ENCODE measurements around the gene SVEP1.

GRCh38 chr9:110327716-110328115 is 251.8 kb downstream of the SVEP1 start:
- TF ChIP-seq CTCF (IDR thresholded peaks at IDR 0.05; ENCODE audit: borderline replicate concordance, extremely low read depth, low read length, poor library complexity, severe bottlenecking), result no peak
- TF ChIP-seq EZH2 (IDR thresholded peaks at IDR 0.05; ENCODE audit: borderline replicate concordance, low read depth, low read length, severe bottlenecking), result no peak
